ENCODE results near the gene ARF3.

The ARF3 gene

DNA sequence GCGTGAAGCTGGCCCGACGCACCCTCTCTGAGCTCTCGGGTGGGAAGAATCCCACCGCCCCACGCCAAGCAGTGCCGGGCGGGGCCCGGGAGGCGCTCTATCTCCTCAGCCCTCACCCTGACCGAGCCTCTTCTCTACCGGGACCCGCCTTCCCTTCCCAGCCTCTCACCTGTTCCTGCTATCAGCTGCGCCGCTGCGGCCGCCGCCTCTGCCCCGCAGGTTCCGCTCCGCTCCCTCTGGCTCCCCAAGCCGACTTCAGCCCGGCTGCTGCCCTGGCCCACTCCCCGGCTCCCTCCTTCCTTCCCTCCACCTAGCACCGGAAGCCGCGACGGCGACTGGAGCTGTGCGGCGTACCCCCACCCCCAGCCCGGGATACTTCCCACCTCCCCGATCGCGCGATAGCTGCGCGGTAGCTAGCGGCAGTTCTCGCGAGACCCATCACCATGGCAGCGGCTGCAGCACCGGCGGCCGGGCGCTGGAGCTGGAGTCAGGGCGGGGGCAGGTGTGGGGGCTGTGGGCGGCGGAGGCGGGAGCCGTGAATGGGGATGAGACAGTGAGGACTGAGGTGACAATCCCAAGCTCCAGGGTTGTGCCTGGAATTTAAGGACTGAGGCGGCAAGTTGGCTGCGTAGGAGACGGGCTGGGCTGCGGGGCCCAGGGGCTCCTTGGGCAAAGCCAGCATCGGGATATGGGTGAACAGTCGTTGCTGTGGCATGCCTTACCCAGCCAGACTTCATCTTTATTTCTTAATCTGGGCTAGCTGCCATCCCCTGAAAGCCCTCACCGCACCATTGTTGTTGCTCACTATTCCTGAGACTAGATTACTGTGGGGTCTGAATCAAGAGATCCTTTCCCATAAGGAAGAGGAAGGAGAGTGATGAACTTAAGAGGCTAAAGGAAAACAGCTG is at the start of gene ARF3:
ARF3 (minus strand) TSS at position 347 of the 908 bp plus-strand sequence. CDS start 16,392 bp downstream, outside the sequence.
- DNase-seq = peak; percentile 84

- no peak for DNase-seq
Observed at GRCh38 chr12:49000346-49000745, 43.1 kb upstream of the ARF3 start.

DNA sequence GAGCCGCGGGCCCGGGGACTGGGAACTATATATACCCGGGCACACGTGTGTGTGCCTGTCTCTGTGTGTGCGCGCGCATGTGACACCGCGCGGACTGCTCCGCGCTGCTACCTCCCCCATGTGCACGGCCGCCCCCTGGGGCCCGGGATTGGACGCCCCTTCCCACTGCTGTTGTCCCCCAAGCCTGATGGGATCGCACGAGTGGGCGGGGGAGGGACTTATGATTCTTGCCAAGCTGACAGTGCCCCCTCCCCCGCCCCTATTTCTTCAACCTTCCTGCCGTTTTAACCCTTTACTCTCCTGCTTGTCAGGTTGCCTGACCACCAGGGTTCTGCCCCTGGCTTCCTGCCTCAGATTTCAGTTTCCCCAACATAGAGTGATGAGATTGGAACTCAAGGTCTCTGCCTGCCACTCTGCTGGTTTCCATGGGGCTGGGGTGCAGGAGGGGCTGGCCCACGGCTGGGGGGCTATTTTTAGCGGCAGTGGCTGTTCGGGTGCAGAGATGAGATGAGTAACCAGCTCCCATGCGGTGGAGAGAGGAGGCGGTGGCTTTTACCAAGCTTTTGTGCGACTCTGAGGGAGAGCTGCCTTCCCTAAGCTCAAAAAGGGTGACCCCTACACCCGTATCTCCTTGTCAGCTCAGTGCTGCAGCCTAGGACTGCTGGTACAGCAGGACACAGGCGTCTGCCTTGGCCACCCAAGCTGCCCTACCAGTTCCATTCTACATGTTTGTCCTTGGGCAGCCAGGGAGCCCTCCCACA is 42.3 kb upstream of the ARF3 start, which contains the start of gene DDN:
DDN (minus strand) TSS at position 5 of the 761 bp plus-strand sequence. CDS start 88 bp downstream, outside the sequence.
- peak; percentile 64 for DNase-seq

GRCh38 chr12:48998497-48999353 is 41.4 kb upstream of the ARF3 start:
- DNase-seq = no peak

- no peak for DNase-seq
Observed at GRCh38 chr12:48997719-48998496, 40.6 kb upstream of the ARF3 start.

DNA sequence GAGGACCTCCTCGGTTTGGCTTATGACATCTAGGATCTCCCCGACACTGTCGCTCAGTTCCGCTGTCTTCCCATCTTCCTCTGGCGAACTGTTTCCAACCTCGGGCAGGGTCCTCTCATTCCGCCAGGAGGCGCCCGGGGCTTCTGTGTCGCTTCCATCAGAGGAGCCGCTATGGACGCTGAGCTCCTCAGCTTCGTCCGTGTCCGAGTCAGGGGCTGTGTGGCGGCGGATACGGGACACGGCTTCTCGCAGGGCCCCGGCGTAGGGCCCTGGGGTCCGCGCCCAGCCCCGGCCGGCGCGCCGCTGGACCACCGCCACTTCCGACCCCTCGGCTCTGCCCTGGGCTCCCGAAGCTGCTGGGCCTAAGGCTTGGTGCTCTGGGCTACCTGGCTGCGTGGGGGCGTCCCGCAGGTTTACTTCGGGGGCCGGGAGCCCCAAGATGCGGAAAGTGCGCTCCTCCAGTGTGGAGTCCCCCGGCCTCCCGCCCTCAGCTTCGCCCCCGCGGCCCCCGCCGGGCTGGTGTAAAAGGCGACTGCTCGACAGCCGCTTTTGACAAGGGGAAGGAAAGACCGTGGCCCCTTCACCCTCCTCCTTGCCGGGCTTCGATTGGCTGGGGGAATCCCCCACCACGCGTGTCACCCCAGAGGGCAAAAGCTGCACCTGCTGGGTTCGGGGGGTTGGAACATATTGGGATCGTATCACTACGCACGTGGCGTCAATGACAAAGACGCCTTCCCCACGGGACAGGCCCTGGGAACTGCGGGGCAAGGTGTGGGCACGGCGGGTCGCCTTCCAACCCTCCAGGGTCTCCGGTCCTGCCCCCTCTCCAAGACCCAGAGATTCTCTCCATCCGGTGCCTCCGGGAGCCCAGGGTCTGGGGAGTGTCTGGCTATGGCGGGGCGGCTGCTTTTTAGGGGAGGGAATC is 39.8 kb upstream of the ARF3 start:
- peak; percentile 46 for DNase-seq

- DNase-seq = peak; percentile 65
Observed at GRCh38 chr12:48995086-48995879, 38.0 kb upstream of the ARF3 start.

GRCh38 chr12:48994224-48995085 is 37.2 kb upstream of the ARF3 start:
- no peak for DNase-seq

DNA sequence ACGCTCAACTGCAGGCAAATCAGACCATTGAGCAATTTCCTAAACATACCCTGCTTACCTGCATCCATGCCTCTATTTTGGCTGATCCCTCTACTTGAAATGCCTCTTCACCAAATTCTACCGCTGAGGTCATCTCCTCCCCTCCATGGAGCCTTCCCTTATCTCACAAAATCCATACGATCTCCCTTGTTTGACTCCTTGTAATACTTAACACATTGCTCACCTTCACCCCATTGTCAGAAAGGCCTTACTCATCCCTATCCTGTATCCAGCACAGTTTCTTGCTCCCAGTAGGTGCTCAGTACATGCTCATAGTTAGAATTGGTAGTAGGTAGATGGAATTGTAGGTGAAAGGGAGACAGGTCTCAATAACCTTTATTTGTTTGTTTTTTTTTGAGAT is 36.5 kb upstream of the ARF3 start:
- no peak for DNase-seq

DNA sequence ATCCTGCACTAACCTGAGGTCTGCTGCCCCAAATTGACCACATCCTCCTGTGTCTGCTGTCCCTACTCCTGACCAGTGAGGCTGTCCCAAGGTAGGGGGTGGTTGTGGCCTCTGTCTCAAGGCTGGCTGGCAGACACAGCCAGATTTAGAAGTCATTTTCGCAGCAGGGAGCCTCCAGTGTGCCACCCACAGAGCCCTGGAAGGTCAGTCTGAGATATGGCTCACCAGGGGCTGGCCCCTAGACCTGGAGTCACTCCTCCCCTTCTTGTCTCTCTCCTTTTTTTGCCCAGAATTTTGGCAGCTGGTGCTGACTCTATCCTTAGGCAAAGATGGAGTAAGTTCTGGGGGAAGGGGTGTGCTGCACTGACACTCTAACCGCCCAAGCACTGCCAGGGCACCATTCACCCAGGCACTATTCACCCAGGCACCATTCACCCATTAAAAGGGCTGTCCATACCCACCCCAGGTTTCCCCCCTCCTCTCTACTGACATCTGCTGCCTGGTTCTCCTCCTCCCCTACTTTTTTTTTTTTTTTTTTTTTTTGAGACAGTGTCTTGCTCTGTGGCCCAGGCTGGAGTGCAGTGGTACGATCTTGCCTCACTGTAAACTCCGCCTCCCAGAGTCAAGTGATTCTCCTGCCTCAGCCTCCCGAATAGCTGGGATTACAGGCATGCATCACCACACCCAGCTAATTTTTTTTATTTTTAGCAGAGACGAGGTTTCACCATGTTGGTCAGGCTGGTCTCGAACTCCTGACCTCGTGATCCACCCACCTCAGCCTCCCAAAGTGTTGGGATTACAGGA is 34.2 kb upstream of the ARF3 start:
- no peak for DNase-seq

GRCh38 chr12:48990552-48990951 is 33.3 kb upstream of the ARF3 start:
- no peak for DNase-seq

DNA sequence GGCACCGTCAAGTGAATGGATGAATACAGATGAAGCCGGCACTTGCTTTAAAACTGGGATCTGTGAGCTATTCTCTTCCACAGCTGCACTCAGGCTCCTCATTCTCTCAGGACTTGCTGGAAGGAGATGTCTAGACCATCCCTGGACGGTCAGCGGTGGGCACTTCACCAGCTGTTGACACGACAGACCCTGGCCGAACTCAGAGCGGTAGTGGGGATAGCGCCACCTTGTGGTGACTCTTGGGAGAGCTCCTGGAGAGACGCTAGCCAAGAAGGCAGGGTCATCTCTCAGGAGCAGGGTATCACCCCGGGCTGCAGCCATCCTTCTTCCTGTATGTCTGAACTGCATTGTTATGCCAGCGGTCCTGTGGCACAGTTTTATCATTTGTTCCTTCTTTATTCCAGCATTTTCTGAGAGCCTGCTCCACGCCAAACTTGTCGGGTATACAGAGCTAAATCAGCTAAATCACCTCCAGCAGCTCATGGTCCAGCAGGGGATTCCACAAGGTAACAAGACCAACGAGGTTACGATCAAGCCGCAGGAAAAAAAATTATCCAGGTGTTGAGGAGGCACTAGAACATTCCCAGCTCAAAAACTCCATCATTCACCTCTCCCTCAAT is 30.9 kb upstream of the ARF3 start:
- DNase-seq = no peak

DNA sequence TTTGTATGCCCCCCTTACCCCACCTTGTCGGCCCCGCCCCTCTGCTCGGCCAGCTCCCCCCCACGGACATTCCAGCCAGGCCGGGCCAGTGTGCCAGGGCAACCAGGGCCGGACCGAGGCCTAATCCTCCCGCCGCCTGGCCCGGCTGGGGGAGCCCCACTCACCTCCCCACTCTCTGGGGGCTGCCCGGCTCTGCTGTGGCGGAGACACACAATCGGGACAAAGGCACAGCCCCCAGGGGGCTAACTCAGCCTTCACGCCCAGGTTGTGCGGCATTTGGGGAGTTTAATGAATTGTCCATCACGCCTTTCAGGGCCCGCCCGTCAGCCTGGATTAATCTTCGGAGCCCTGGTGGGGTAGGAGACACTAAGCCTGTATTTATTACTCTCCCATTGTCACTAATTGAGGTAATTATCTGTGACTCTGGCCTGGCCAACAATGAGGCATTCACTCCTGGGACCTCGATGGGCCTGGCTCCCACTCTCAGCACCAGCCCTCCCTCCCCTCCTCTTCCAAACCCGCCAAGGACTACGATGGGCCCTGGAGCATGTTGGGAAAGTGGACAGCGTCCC is 29.5 kb upstream of the ARF3 start:
- no peak for DNase-seq

DNA sequence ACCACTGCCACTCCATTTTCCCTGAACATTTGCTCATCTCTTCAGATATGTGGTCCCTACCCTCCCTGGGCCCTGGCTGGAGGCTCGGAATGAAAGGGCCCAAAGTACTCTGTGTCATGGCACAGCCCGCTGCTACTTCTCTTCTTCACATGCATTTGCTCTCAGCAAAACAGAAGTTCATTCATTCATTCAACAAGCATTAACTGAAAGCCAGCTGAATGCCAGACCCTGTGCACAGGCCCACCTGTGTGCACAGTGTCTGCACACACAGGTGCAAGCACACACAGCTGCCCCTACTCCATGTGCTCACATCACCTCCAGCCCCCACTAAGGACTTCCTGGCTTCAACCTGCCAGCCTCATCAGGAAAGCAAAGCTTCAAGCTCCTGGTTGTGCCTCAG is 28.6 kb upstream of the ARF3 start:
- no peak for DNase-seq

DNA sequence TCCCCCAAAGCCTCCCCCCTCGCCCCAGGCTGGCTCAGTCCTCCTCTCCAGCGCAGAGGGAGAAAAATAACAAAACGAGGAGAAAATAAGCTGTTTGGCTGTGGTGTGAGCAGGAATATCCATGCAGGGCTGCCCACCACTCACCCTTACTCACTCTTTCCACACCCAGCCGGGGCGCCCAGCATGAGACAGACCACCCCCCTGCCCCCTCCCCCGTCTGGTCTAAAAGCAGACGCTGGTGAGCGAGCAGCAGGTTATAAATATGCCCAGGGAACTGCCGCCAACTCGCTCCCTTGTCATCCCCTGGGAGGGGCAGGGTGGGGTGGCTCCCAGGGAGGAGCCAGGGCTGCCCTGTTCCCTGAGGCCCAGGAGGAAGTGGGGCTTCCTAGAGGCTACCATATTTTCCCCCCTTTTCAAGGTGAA is 28.2 kb upstream of the ARF3 start:
- no peak for DNase-seq

- DNase-seq = no peak
Observed at GRCh38 chr12:48982397-48983080, 25.3 kb upstream of the ARF3 start.

GRCh38 chr12:48981757-48982157 is 24.5 kb upstream of the ARF3 start:
- no peak for DNase-seq

Data from NCI-H1694 treated with DMSO at 0.1 percent for 48 hours (cell line).